Astrocyte of the cerebellum (primary cell): ENCODE results near the gene RAP1GAP.

Source experiments
- DNase-seq: peaks from one replicate; pipeline ENCODE4 v3.0.0-alpha.2; 2011; ENCODE audit warnings: low read depth
- H3K4me3 ChIP-seq: 2 replicates; pipeline ENCODE4 v1.5.1; 2011; ENCODE audit warnings: mild to moderate bottlenecking, low read depth, low read length, moderate library complexity
- in situ Hi-C: cut with HindIII; loops from 2 replicates; pipeline ENCODE4 v1.10.0; 2017; ENCODE audit warnings: low sequenced_read_pairs
- TF ChIP-seq, protein P1 (sequence below): IDR thresholded peaks from 2 replicates; pipeline ENCODE4 v1.5.1; 2012; ENCODE audit warnings: low read length, low read depth, moderate library complexity, mild to moderate bottlenecking; ENCODE audit errors: missing control alignments

Gene RAP1GAP

GRCh38 chr1:21640653-21641052 is 28.5 kb downstream of the RAP1GAP start:
- TF ChIP-seq, protein P1, sequence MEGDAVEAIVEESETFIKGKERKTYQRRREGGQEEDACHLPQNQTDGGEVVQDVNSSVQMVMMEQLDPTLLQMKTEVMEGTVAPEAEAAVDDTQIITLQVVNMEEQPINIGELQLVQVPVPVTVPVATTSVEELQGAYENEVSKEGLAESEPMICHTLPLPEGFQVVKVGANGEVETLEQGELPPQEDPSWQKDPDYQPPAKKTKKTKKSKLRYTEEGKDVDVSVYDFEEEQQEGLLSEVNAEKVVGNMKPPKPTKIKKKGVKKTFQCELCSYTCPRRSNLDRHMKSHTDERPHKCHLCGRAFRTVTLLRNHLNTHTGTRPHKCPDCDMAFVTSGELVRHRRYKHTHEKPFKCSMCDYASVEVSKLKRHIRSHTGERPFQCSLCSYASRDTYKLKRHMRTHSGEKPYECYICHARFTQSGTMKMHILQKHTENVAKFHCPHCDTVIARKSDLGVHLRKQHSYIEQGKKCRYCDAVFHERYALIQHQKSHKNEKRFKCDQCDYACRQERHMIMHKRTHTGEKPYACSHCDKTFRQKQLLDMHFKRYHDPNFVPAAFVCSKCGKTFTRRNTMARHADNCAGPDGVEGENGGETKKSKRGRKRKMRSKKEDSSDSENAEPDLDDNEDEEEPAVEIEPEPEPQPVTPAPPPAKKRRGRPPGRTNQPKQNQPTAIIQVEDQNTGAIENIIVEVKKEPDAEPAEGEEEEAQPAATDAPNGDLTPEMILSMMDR = no peak
- no peak overlapping the region for H3K4me3 ChIP-seq
- in situ Hi-C loops = no loop called here
- no peak for DNase-seq

DNA sequence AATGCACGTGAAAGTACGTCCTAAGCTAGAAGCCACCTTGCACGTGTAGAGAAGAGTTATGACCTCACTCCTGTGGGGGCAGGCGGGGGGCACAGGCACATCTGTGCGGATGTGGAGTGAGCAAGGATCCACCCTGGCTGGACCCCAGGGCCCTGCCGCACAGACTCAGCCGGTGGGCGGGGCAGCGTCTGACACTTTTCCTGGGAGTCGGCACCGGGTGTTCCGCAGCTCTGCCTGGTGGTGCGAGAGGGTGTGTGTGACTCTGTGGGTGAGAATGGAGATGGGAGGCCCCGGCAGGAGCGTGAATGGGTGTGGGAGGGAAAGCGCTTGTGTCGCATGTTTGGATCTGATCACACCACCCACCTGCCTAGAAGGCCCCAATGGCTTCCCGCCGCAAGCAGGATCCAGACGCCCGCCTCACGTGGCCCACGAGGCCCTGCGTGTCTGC is 29.5 kb downstream of the RAP1GAP start:
- DNase-seq = no peak
- TF ChIP-seq, protein P1 = no peak
- H3K4me3 ChIP-seq = no peak overlapping the region
- in situ Hi-C loops = no loop called here

DNA sequence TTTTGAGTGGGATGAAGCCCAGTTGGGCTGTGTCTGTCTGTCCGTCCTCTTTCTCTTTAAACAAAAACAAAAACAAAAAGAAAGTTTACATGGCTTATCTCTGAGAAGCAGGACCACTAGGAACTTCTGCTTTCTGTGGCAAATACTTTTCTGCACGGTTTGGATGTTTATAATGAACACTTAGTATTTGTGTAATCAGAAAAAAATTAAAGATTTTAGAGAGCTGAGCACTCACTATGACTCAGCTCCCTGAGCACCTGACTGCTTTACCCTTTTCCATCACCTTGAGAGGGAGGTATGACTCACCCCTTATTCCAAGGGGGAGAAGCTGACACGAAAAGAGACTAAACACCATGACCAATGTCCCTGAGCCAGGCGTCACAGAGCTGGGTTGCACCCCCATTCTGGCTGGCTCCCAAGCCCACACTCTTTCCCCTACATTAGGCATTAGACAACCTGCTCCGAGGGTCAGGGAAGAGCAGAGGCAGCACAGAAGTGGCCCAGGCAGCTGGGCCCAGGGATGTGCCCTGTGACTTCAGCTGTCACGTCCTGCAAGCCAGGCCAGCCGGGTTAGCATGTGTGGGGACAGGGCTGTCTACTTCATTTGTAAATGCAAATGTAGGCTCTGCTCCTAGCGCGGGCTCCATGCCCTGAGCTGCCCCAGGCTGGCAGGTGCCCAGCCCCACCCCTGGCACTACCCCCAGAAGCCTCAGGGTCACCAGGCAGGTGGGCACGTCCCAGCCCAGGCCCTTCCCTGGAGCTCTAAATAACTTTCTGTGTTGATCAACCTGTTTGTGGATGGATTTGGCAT is 30.4 kb downstream of the RAP1GAP start:
- DNase-seq = no peak
- TF ChIP-seq, protein P1 = no peak
- H3K4me3 ChIP-seq = no peak overlapping the region
- in situ Hi-C loops = no loop called here

GRCh38 chr1:21637514-21637913 is 31.6 kb downstream of the RAP1GAP start:
- DNase-seq = no peak
- in situ Hi-C loops = no loop called here
- no peak overlapping the region for H3K4me3 ChIP-seq
- TF ChIP-seq, protein P1 = no peak

GRCh38 chr1:21636029-21636428 is 33.1 kb downstream of the RAP1GAP start:
- DNase-seq = no peak
- in situ Hi-C loops = no loop called here
- H3K4me3 ChIP-seq = no peak overlapping the region
- TF ChIP-seq, protein P1 = no peak

DNA sequence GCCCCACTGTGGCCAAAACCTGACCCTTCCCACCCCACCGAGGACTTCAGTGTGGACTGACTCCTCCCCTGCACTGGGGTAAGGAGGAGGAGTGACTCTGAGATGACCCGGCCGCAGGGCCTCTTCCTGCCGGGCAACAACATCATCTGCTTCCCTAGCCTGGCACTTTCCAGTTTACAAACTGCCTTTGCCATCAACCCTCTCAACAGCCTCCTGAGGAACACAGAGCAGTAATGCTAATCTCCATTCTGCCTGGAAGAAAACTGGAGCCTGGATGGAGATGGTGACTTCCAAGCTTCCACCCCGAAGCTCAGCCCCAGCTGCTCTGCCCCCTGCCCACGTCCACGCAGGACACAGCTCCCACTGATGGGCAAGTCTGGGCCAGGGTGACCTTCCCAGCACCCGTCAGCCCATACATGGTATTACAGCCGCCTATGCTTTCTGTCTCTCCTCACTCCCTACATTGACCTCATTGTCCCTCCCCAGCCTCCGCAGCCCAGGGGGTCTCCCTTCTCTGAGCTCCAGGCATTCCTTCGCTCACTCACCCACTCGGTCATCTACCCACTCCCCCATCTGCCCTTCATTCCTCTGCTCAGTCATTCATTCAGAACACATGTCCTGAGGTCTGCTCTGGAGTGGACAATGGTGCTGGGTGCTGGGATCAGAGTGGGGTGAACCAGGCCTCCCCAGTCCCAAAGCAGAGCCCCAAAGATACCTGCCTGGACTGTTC is 34.2 kb downstream of the RAP1GAP start:
- DNase-seq = no peak
- in situ Hi-C loops = no loop called here
- TF ChIP-seq, protein P1 = no peak
- H3K4me3 ChIP-seq = no peak overlapping the region
